Stimulated activated CD4-positive, alpha-beta T cell treated with anti-CD3 and anti-CD28 coated beads, Interleukin-12 subunit alpha, Interleukin-12 subunit beta, amount 100 ng/mL, for 24 hours (primary cell): ENCODE results near the gene ATF7.

Source experiments
- DNase-seq, 2 experiments: peaks; one replicate each; pipeline ENCODE4 v3.0.0-alpha.2; 2020; ENCODE audit warnings: low read depth in 2 of 2

The ATF7 gene

DNA sequence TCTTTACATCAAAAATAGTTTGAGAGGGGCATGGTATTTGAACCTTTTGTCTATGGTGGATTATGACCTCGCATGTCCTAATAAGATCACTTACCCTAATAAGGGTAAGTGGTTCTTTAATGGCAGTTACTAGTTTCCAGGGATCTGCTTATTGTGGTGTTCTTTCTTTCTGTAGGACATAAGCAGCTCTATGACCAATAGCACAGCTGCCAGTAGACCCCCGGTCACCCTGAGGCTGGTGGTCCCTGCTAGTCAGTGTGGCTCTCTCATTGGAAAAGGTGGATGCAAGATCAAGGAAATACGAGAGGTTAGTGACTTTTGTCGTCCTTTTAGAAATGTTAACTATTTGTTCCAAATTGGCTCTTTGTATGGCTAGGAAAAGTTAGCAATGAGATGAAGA is 167.1 kb downstream of the ATF7 start:
- no peak for DNase-seq
